Right hindlimb (tissue), 1 donor: ENCODE results near the gene TCERG1L.

ENCODE experiments used
- DNase-seq: peaks from one replicate; pipeline ENCODE4 v3.0.0-alpha.2; 2018

The TCERG1L gene

GRCh38 chr10:131093795-131094366, 217.6 kb downstream of the TCERG1L start:
- DNase-seq, result no peak

DNA sequence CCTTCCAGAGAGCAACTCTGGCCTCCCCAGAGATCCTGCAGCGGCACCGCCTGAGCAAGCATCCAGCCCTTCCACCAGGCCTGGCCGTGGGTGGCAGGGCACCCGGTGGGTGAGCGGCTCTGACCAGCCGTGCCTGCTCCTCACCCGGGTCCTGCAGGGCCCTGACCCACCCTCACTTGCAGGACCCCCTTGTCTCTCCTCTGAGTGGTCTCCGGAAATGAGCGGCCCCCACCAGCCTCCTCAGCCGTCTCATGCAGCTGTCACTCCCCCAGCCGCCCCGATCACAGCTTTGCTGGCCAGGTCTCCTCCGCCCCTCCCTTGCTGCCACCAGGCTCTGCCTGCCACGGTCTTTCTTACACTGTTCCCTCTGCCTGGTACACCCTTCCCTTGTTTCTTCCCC, 218.2 kb downstream of the TCERG1L start:
- DNase-seq, result no peak

DNA sequence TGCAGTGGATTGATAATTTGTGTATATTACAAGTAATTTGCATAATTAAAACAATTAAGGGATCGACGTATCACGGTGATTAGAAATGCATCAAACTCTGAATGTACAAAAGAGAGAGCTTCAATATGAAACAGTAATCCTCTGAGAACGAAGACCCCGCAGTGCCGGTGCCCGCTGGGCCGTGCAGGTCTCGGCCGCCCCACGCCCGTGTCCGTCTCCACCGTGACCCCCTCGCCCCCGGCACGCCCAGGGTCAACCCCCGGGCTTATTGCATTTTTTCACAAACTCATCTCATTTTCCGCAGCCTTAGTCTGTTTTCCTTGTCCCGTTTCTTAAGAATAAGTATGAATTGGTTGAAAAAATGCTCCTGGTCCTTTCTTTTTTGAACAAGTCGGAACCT, 218.6 kb downstream of the TCERG1L start:
- no peak for DNase-seq

GRCh38 chr10:131092386-131092785, 219.1 kb downstream of the TCERG1L start:
- no peak for DNase-seq

DNA sequence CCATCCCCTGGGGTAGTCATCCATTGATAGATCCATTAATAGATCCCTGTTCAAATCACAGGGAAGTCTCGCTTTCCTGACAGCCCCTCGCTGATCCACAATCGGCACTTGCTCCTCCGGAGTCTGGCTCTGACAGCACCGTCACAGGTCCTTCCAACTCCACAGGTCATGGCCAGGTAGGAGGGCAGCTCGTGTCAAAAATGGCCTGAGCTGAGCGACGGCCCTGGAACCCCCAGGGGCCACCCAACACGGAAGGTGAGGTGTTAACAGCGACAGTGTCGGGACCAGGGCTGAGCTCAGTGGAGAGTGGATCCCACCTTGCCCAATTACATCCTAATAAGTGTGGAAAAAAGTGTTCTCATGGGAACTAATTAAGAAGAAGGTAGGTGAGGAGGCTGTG, 219.8 kb downstream of the TCERG1L start:
- DNase-seq, result no peak

- DNase-seq, result no peak
Measured at GRCh38 chr10:131090761-131091661, 220.5 kb downstream of the TCERG1L start.

- DNase-seq, result no peak
Measured at GRCh38 chr10:131089861-131090260, 221.7 kb downstream of the TCERG1L start.

DNA sequence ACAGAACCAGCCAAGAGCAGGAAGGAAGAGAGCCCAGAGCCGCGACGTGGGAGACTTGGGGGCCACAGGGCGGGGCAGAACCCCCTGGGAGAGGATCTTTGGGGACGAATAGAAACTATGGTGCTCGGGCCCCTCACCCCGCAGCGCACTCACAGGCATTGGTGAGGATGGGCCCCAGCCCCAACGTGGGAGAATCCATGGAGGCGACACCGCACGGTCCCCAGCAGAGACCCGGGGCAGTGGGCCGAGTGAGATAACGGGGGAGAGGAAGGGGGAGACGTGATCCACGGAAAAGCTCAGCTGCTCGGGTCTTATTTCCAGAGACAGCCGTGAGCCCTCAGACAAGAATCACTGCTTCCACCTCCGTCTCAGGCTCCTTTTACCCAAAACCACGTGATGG, 222.4 kb downstream of the TCERG1L start:
- DNase-seq, result no peak

- no peak for DNase-seq
Measured at GRCh38 chr10:131088619-131089018, 222.9 kb downstream of the TCERG1L start.

GRCh38 chr10:131087464-131088215, 223.9 kb downstream of the TCERG1L start:
- no peak for DNase-seq

DNA sequence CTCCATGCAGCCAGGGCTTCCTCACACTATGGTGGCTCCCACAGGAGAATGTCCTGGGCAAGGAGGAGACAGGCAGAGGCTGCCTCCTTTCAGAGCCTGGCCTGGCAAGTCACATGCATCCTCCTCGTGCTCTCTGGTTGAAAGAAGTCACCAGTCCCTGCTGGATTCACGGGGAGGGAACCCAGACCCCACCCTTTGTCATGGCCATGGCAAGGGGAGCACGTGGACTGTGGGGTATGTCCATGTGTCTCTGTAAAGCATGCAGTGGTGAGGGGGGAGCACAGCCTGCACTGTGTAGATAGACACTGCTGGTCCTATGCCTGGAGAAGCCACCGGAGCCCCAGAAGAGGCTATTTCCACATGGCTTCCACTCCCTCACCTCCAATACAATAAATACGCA, 225.0 kb downstream of the TCERG1L start:
- no peak for DNase-seq

- no peak for DNase-seq
Measured at GRCh38 chr10:131086094-131086493, 225.4 kb downstream of the TCERG1L start.

DNA sequence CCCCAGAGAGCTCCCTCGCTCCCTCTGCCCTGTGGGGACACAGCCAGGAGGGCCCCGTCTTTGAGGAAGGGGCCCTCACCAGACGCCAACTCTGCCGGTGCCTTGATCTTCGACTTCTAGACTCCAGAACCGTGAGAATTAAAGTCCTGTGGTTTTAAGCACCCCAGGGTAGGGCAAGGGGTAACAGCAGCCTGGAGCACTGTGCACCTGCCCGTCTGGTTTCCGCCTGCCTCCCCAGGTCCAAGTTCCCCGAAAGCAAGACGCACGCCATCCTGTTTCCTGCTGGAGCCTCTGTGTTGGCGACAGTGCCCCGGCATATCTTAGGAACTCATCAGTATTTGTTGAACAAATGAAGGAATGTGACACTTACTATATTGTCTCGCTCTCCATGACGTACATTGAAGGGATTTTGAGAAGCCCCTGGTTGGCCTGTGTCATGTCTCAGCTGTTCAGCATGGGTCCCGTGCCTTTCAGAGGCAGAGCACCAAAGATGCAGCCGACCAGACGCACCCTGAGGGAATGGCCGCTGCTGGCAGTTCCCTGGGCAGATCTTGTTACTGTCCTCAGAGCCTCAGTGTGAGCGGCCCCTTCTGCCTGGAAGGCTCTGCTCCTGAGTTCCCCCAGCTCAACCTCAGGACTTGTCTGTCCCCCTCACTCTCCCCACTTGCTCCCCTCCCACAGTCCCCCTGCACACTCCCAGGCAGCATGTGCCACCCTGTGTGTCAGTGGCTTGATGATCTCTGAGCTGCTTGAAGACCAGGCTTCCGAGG, 226.2 kb downstream of the TCERG1L start:
- no peak for DNase-seq

DNA sequence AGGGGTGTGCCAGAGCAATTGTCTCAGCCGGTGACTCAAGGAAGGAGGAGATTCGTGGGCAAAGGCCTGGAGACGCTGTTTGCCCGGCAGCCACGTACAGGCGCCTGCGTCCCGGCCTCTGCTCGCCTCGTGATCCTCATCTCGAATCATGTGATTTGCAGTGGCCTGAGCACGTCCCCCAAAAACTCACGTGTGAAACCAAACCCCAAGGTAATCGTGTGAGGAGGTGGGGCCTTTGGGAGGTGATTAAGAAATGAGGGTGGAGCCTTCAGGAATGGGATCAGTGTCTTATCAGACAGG, 226.8 kb downstream of the TCERG1L start:
- no peak for DNase-seq

DNA sequence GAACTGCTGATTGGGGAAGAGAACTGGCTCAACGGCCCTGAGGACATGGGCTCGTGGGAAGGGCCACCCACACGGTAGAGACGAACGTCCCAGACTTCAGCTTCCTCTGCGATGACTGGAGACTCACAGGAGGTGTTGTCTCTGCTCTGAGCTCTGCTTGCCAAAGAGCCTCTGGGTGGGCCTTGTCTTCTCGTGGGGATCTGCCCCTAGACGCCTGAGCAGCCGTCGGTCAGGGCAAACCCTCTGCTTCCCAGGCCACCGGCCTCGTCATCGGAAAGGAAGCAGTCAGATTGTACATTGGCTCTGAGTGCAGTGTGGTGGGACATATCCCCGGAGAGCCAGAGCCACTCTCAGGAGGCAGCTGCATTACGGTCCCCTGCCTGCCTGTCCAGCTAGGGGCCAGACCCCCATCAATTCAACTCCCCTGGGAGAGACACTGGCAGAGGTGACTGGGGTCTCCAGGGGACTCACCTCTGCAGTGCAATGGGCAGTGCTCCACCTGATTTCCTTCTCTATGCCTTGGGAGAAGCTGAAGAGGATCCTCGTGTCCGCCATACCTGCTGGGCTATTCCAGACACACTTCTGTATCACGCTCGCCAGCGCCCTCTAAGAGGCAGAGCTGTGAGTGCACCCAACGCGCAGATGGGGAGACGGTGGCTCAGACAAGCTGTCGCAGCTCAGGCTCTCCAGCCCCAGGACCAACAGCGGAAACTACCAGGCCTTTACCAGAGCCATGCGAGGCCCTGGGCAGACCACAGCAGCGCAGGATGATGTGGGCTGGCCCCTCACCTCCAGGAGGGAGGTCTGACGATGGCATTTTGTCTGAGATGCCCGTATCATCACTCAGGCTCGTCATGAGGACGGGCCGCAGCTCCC, 227.4 kb downstream of the TCERG1L start:
- DNase-seq, result no peak

GRCh38 chr10:131082991-131083481, 228.5 kb downstream of the TCERG1L start:
- no peak for DNase-seq

GRCh38 chr10:131082201-131082850, 229.2 kb downstream of the TCERG1L start:
- no peak for DNase-seq

DNA sequence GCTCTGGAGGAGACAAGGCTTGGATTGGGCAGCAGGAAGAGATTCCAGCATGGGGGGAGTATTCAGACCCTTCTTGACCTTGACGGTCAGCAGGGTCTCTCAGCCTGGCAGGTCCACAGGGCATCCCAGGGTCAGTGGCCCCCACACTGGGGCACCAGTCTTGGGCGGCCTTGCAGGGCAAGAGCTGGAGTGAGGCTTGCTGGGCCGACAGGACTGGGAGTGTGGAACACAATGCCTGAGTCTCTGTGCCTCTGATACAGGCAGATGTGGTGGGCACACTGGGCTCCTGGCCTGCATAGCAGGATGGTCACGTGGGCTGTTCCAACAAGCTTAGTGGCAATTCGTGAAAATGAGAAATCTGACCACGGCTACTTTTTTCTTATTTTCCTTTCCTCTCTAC, 229.7 kb downstream of the TCERG1L start:
- no peak for DNase-seq

- DNase-seq, result no peak
Measured at GRCh38 chr10:131081376-131081775, 230.1 kb downstream of the TCERG1L start.

GRCh38 chr10:131080571-131080970, 230.9 kb downstream of the TCERG1L start:
- DNase-seq, result no peak

DNA sequence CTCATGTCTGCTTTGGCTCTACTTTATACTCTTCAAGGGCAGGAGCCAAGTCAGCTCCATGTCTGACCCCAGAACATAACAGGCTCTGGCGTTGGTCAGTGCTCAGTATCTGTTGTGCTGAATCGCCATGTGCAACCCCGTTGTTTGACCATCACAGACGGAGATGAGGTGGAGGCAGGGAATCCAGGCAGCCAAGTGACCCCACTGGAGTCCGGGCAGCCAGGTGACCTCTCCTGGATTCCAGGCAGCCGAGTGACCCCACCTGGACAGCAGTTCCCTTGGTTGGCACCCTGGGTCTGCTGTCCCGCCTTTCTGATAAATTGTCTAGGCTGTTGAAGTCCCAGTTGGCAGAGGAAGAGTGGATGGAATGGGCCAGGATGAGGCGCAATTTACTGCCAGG, 232.2 kb downstream of the TCERG1L start:
- DNase-seq, result no peak
